Measurements from ENCODE around the gene RNU4-1.

RNU4-1 gene

DNA sequence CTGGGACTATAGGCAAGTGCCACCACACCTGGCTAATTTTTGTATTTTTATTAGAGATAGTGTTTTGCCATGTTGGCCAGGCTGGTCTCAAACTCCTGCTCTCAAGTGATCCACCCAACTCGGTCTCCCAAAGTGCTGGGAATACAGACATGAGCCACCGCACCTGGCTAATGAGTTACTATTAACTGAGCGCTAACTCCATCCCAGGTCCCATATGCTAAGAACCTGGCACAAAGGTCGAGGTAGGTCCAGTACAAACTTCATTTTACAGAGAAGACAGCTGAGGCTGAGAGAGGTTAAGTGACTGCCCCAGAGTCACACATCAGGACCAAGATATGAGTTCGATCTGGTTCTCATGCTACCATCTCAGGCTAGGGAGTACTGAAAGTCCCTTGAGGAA lies 39.0 kb upstream of the RNU4-1 start:
- Histone ChIP-seq H3K36me3 (ENCODE audit: insufficient read depth, low read length) (no peaks in the 10 kb centered on the region), H2AFZ (ENCODE audit: low read depth, low read length) (no peak overlapping the region), H3K4me1 (ENCODE audit: insufficient read depth, low read length) (no peaks in the 10 kb centered on the region), H3K4me3 (ENCODE audit: low read depth in 1 of 2, low read length in 2 of 2) (no peak overlapping the region), H3K9ac (ENCODE audit: low read depth, low read length) (no peak overlapping the region), H4K20me1 (ENCODE audit: insufficient read depth, low read length) (no peaks in the 10 kb centered on the region), H3K9me3 (ENCODE audit: insufficient read depth, low read length, severe bottlenecking) (peaks cover 12% of the 10 kb centered on the region), H3K4me2 (ENCODE audit: insufficient read depth, low read length) (no peak overlapping the region), H3K27ac (ENCODE audit: low read length) (no peak overlapping the region), H3K27me3 (ENCODE audit: insufficient read depth, low read length, poor library complexity) (peaks cover 3% of the 10 kb centered on the region), H3K79me2 (ENCODE audit: insufficient read depth, low read length) (no peaks in the 10 kb centered on the region)
- ATAC-seq (ENCODE audit: insufficient read depth, low read depth), result no peak
- DNase-seq, result no peak
- TF ChIP-seq EZH2 (IDR thresholded peaks at IDR 0.05; ENCODE audit: borderline replicate concordance, low read depth, low read length, severe bottlenecking), result no peak
- TF ChIP-seq, protein P1, sequence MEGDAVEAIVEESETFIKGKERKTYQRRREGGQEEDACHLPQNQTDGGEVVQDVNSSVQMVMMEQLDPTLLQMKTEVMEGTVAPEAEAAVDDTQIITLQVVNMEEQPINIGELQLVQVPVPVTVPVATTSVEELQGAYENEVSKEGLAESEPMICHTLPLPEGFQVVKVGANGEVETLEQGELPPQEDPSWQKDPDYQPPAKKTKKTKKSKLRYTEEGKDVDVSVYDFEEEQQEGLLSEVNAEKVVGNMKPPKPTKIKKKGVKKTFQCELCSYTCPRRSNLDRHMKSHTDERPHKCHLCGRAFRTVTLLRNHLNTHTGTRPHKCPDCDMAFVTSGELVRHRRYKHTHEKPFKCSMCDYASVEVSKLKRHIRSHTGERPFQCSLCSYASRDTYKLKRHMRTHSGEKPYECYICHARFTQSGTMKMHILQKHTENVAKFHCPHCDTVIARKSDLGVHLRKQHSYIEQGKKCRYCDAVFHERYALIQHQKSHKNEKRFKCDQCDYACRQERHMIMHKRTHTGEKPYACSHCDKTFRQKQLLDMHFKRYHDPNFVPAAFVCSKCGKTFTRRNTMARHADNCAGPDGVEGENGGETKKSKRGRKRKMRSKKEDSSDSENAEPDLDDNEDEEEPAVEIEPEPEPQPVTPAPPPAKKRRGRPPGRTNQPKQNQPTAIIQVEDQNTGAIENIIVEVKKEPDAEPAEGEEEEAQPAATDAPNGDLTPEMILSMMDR (IDR thresholded peaks at IDR 0.05; ENCODE audit: borderline replicate concordance, extremely low read depth, low read length, poor library complexity, severe bottlenecking), result no peak

DNA sequence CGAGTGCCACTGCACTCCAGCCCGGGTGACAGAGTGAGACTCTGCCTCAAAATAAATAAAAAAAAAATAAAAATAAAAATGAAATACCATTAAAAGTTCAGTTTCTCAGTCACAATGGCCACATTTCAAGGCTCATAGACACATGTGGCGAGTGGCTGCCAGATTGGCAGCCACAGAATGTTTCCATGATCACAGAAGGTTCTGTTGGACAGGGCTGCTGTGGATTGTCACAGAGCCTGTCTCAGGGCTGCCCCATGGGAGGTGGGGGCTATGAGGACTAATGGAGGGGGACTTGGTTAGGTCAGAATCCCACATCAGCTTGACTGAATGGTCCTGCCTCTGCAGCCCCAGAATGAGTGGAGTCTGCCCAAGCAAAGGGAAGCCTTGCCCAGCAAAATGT lies 38.4 kb upstream of the RNU4-1 start:
- Histone ChIP-seq H3K4me2 (ENCODE audit: insufficient read depth, low read length) (no peak overlapping the region), H2AFZ (ENCODE audit: low read depth, low read length) (no peak overlapping the region), H3K79me2 (ENCODE audit: insufficient read depth, low read length) (no peaks in the 10 kb centered on the region), H3K9me3 (ENCODE audit: insufficient read depth, low read length, severe bottlenecking) (peaks cover 5% of the 10 kb centered on the region), H3K9ac (ENCODE audit: low read depth, low read length) (no peak overlapping the region), H3K4me1 (ENCODE audit: insufficient read depth, low read length) (no peaks in the 10 kb centered on the region), H3K4me3 (ENCODE audit: low read depth in 1 of 2, low read length in 2 of 2) (no peak overlapping the region), H3K27me3 (ENCODE audit: insufficient read depth, low read length, poor library complexity) (peaks cover 3% of the 10 kb centered on the region), H3K36me3 (ENCODE audit: insufficient read depth, low read length) (no peaks in the 10 kb centered on the region), H3K27ac (ENCODE audit: low read length) (no peak overlapping the region), H4K20me1 (ENCODE audit: insufficient read depth, low read length) (no peaks in the 10 kb centered on the region)
- no peak for DNase-seq
- TF ChIP-seq, protein P1 (IDR thresholded peaks at IDR 0.05; ENCODE audit: borderline replicate concordance, extremely low read depth, low read length, poor library complexity, severe bottlenecking), result no peak
- TF ChIP-seq EZH2 (IDR thresholded peaks at IDR 0.05; ENCODE audit: borderline replicate concordance, low read depth, low read length, severe bottlenecking), result no peak
- no peak for ATAC-seq (ENCODE audit: insufficient read depth, low read depth)

DNA sequence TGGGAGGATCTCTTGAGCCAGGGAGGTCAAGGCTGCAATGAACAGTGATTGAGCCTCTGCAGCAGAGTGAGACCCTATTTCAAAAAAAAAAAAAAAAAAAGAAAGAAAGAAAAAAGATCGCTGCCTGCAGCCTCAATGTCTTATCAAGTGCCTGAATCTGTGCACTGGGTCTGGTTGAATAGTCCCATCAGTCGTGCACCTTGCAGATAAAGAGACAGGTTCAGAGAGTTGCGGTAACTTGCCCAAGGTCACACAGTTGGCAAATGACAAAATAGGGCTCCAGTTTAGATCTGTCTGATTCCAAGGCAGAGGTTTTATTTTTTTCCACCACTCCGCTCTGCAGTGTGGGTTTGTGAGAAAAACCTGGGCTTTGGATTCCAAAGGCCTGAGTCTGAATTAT lies 35.2 kb upstream of the RNU4-1 start:
- TF ChIP-seq, protein P1 (IDR thresholded peaks at IDR 0.05; ENCODE audit: borderline replicate concordance, extremely low read depth, low read length, poor library complexity, severe bottlenecking), result no peak
- no peak for TF ChIP-seq EZH2 (IDR thresholded peaks at IDR 0.05; ENCODE audit: borderline replicate concordance, low read depth, low read length, severe bottlenecking)
- no peaks in the 10 kb centered on the region for H3K36me3 ChIP-seq (ENCODE audit: insufficient read depth, low read length)
- peaks cover 5% of the 10 kb centered on the region for H3K27me3 ChIP-seq (ENCODE audit: insufficient read depth, low read length, poor library complexity)
- no peak overlapping the region for H2AFZ ChIP-seq (ENCODE audit: low read depth, low read length)
- H3K9me3 ChIP-seq (ENCODE audit: insufficient read depth, low read length, severe bottlenecking), result no peaks in the 10 kb centered on the region
- no peak overlapping the region for H3K4me3 ChIP-seq (ENCODE audit: low read depth in 1 of 2, low read length in 2 of 2)
- no peak for DNase-seq
- no peak for ATAC-seq (ENCODE audit: insufficient read depth, low read depth)
- no peaks in the 10 kb centered on the region for H4K20me1 ChIP-seq (ENCODE audit: insufficient read depth, low read length)
- peaks cover 11% of the 10 kb centered on the region; the same call in 1 of the 2 replicates for H3K4me1 ChIP-seq (ENCODE audit: insufficient read depth, low read length)
- no peak overlapping the region for H3K9ac ChIP-seq (ENCODE audit: low read depth, low read length)
- no peaks in the 10 kb centered on the region for H3K79me2 ChIP-seq (ENCODE audit: insufficient read depth, low read length)
- no peak overlapping the region for H3K27ac ChIP-seq (ENCODE audit: low read length)
- H3K4me2 ChIP-seq (ENCODE audit: insufficient read depth, low read length), result no peak overlapping the region

DNA sequence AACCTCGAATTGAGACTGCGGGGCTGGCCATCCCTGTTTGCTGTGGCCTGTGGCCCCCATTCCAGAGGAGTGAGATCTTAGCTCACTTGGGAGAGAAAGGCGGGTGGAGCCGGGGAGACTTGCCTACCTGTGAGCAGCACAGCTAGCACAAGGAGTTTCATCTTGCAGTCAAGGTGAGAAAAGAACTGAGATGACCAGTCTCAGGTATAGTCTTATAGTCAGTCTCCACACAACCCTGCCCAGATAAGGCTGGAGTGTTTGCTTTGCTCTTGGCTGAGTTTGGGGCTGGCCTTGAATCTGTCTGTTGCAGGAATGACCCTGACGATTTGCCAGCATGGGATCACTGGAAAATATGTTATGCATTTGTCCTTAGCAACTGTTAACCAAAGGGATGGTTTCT lies 34.6 kb upstream of the RNU4-1 start, which contains the start of gene PLA2G1B:
PLA2G1B (minus strand) TSS at position 187 of the 400 bp plus-strand sequence; CDS start at position 161, 26 bp downstream.
- H3K4me2 ChIP-seq (ENCODE audit: insufficient read depth, low read length), result no peak within 1 kb of the TSS
- H3K36me3 ChIP-seq (ENCODE audit: insufficient read depth, low read length), result no peaks in the 10 kb centered on the region
- no peak within 1 kb of the TSS for H3K27ac ChIP-seq (ENCODE audit: low read length)
- H3K4me1 ChIP-seq (ENCODE audit: insufficient read depth, low read length), result peaks cover 11% of the 10 kb centered on the region; the same call in 1 of the 2 replicates
- no peaks in the 10 kb centered on the region for H3K79me2 ChIP-seq (ENCODE audit: insufficient read depth, low read length)
- peaks cover 5% of the 10 kb centered on the region for H3K27me3 ChIP-seq (ENCODE audit: insufficient read depth, low read length, poor library complexity)
- H3K9me3 ChIP-seq (ENCODE audit: insufficient read depth, low read length, severe bottlenecking), result no peaks in the 10 kb centered on the region
- ATAC-seq (ENCODE audit: insufficient read depth, low read depth) (no peak), DNase-seq (no peak)
- no peak within 1 kb of the TSS for H3K9ac ChIP-seq (ENCODE audit: low read depth, low read length)
- TF ChIP-seq, protein P1 (IDR thresholded peaks at IDR 0.05; ENCODE audit: borderline replicate concordance, extremely low read depth, low read length, poor library complexity, severe bottlenecking), result no peak
- no peak for TF ChIP-seq EZH2 (IDR thresholded peaks at IDR 0.05; ENCODE audit: borderline replicate concordance, low read depth, low read length, severe bottlenecking)
- H3K4me3 ChIP-seq (ENCODE audit: low read depth in 1 of 2, low read length in 2 of 2), result no peak within 1 kb of the TSS
- H2AFZ ChIP-seq (ENCODE audit: low read depth, low read length), result no peak within 1 kb of the TSS
- H4K20me1 ChIP-seq (ENCODE audit: insufficient read depth, low read length), result no peaks in the 10 kb centered on the region
